K562 (cell line): ENCODE measurements around the gene HSP90AA1. TPM values are rescaled to one million over a fixed set of nuclear protein-coding genes. Genes with fewer than 3 reads are reported as not detected.
A peak's percentile ranks its signal among the peaks of the same experiment; 100 is the strongest.

ENCODE experiments used
- CAMTA2 ChIP-seq: fragments of 250-450 bp; sonication (Bioruptor Pico); conservative IDR thresholded peaks from 2 replicates; pipeline ENCODE4 v1.5.1; 2022
- CHD2 ChIP-seq: IDR thresholded peaks from 2 replicates; pipeline ENCODE4 v1.6.1; 2011; ENCODE audit warnings: low read depth, low read length
- DIDO1 ChIP-seq: fragments of 450-650 bp; IDR thresholded peaks from 2 replicates; pipeline ENCODE4 v1.6.1; 2016; ENCODE audit warnings: low read depth, missing biosample characterization, missing genetic modification characterization
- EWSR1 ChIP-seq: fragments of 450-650 bp; IDR thresholded peaks from 2 replicates; pipeline ENCODE4 v1.6.1; 2018; ENCODE audit warnings: borderline replicate concordance, mild to moderate bottlenecking, low read depth, moderate library complexity; ENCODE audit not compliant: partially characterized antibody
- EZH2 ChIP-seq: IDR thresholded peaks from 2 replicates; pipeline ENCODE4 v1.6.1; 2012; ENCODE audit warnings: low read depth, mild to moderate bottlenecking, inconsistent platforms, low read length, borderline replicate concordance
- FOXJ2 ChIP-seq: fragments of 200-800 bp; sonication (Bioruptor generic); IDR thresholded peaks from 2 replicates; pipeline ENCODE4 v1.6.1; 2016; ENCODE audit warnings: missing genetic modification characterization, missing compliant biosample characterization
- FOXJ3 ChIP-seq: sonication (generic); formaldehyde crosslinking; IDR thresholded peaks from 2 replicates; pipeline ENCODE4 v1.4.0; 2020; ENCODE audit warnings: mild to moderate bottlenecking, missing genetic modification reagents
- HNRNPLL ChIP-seq: fragments of 200-400 bp; formaldehyde crosslinking; IDR thresholded peaks from 2 replicates; pipeline ENCODE4 v1.6.1; 2017; ENCODE audit warnings: low read length, low read depth, mild to moderate bottlenecking; ENCODE audit not compliant: poor library complexity, severe bottlenecking
- MCM5 ChIP-seq: fragments of 450-650 bp; IDR thresholded peaks from 2 replicates; pipeline ENCODE4 v1.6.1; 2016; ENCODE audit warnings: low read depth
- NBN ChIP-seq: fragments of 450-650 bp; IDR thresholded peaks from 2 replicates; pipeline ENCODE4 v1.6.1; 2016; ENCODE audit warnings: low read depth, mild to moderate bottlenecking
- NFXL1 ChIP-seq: fragments of 450-650 bp; formaldehyde crosslinking; IDR thresholded peaks from 2 replicates; pipeline ENCODE4 v1.4.0; 2021; ENCODE audit warnings: mild to moderate bottlenecking
- NONO ChIP-seq, 2 experiments: fragments of 200-400 bp in 1 of 2; fragments of 450-650 bp in 1 of 2; formaldehyde crosslinking in 1 of 2; IDR thresholded peaks; 2 replicates each; pipeline ENCODE4 v1.6.1; 2017; ENCODE audit warnings: low read depth in 2 of 2, mild to moderate bottlenecking in 2 of 2, moderate library complexity in 2 of 2, low read length in 1 of 2
- ZEB2 ChIP-seq: fragments of 450-650 bp; IDR thresholded peaks from 2 replicates; pipeline ENCODE4 v1.6.1; 2016
- ZNF12 ChIP-seq: sonication (generic); formaldehyde crosslinking; IDR thresholded peaks from 2 replicates; pipeline ENCODE4 v1.4.0; 2020; ENCODE audit warnings: mild to moderate bottlenecking, missing genetic modification reagents
- ZNF699 ChIP-seq: fragments of 250-450 bp; sonication (Bioruptor Pico); IDR thresholded peaks from 2 replicates; pipeline ENCODE4 v1.8.0; 2021; ENCODE audit warnings: mild to moderate bottlenecking, moderate library complexity; ENCODE audit not compliant: insufficient replicate concordance
- ZNF717 ChIP-seq: fragments of 250-450 bp; sonication (Bioruptor Pico); IDR thresholded peaks from 2 replicates; pipeline ENCODE4 v1.5.0; 2021
- polyA plus RNA-seq, 8 experiments: library from polyadenylated mRNA; depleted of rRNA in 4 of 8; stranded (reverse) in 5 of 8; unstranded in 3 of 8; fragments of >200 nt; fragmentation: Nextera tagmentation in 2 of 8; fragmentation: Illumina TruSeq in 1 of 8; extraction: Ambion mirVana in 2 of 8; extraction: Trizol in 1 of 8; gene quantifications; 2 replicates each; pipeline versions ENCODE4 v1.2.1 to v1.2.3, GENCODE V29; 2011 to 2014; ENCODE audit warnings: inconsistent platforms in 1 of 8, missing spikeins in 1 of 8
- total RNA-seq, 7 experiments: library from RNA; depleted of rRNA in 6 of 7; stranded (reverse); fragments of >200 nt in 6 of 7; fragmentation: Illumina TruSeq in 2 of 7; extraction: Trizol in 2 of 7; gene quantifications; 2 replicates each; pipeline versions ENCODE4 v1.2.1 to v1.2.3, GENCODE V29; 2011 to 2021; ENCODE audit warnings: low replicate concordance in 1 of 7
- TF ChIP-seq, protein P1 (sequence below): sonication (generic); formaldehyde crosslinking; IDR thresholded peaks from 2 replicates; pipeline ENCODE4 v1.8.1; 2023; ENCODE audit warnings: mild to moderate bottlenecking, missing genetic modification reagents
- TF ChIP-seq, protein P2 (sequence below), 3 experiments: fragments of 200-800 bp in 1 of 3; sonication (Bioruptor generic) in 1 of 3; sonication (generic) in 1 of 3; formaldehyde crosslinking in 1 of 3; IDR thresholded peaks; 2 replicates each; pipeline versions ENCODE4 v1.6.1 to v1.8.0; 2016 to 2022; ENCODE audit warnings: mild to moderate bottlenecking in 2 of 3, missing compliant biosample characterization in 2 of 3, missing genetic modification characterization in 2 of 3, missing genetic modification reagents in 1 of 3
- TF ChIP-seq, protein P3 (sequence below): fragments of 450-650 bp; IDR thresholded peaks from 2 replicates; pipeline ENCODE4 v1.6.1; 2016
- TF ChIP-seq, protein P4 (sequence below): fragments of 450-650 bp; formaldehyde crosslinking; IDR thresholded peaks from 2 replicates; pipeline ENCODE4 v1.4.0; 2020; ENCODE audit warnings: mild to moderate bottlenecking, mixed read lengths

The HSP90AA1 gene
- total and polyA plus RNA-seq, 9 of the 15 experiments (the other 6 are each of a cell fraction or from before 2014, with no cell fraction given), result 377 to 1,731 (median 879) TPM

DNA sequence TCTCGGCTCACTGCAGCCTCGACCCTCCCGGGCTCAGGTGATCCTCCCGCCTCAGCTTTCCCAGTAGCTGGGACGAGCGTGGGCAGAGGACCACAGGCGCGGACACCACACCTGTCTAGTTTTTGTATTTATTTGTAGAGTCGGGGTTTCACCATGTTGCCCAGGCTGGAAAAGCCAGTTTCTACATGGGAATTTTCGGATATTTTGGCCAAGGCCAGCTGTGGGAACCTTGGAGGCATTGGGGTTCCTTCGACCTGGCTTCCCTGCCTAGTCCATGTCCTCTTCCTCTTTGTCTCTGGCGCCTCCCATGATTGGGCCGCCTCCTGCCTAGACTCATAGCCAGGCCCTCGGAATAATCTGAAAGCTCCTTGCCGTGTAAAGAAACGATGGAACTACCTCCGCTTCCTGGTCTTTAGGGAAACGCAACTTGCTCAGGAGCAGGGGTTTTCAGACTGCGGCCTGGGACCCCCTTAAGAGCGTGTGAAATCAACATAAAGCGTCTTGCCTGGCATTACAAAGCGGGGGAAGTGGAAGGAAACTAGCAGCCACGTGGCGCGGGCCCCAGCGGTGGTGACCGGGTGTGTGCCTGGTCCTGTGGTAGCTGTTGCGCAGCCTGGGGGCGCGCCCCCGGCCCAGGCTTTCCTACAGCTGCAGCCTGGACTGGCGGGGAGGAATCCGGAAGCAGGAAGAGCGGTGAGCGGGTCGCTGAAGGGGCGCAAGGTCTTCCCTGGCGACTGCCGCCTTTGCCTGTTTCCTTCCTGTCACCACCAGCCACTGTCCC lies 1.4 kb upstream of the HSP90AA1 start (continued):
- TF ChIP-seq, protein P1, sequence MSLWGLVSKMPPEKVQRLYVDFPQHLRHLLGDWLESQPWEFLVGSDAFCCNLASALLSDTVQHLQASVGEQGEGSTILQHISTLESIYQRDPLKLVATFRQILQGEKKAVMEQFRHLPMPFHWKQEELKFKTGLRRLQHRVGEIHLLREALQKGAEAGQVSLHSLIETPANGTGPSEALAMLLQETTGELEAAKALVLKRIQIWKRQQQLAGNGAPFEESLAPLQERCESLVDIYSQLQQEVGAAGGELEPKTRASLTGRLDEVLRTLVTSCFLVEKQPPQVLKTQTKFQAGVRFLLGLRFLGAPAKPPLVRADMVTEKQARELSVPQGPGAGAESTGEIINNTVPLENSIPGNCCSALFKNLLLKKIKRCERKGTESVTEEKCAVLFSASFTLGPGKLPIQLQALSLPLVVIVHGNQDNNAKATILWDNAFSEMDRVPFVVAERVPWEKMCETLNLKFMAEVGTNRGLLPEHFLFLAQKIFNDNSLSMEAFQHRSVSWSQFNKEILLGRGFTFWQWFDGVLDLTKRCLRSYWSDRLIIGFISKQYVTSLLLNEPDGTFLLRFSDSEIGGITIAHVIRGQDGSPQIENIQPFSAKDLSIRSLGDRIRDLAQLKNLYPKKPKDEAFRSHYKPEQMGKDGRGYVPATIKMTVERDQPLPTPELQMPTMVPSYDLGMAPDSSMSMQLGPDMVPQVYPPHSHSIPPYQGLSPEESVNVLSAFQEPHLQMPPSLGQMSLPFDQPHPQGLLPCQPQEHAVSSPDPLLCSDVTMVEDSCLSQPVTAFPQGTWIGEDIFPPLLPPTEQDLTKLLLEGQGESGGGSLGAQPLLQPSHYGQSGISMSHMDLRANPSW (CRISPR knock-in tag), result no peak
- TF ChIP-seq, protein P2, sequence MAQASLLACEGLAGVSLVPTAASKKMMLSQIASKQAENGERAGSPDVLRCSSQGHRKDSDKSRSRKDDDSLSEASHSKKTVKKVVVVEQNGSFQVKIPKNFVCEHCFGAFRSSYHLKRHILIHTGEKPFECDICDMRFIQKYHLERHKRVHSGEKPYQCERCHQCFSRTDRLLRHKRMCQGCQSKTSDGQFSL (CRISPR knock-in tag; IDR thresholded peaks at IDR 0.05), result no peak
- TF ChIP-seq, protein P2 (tag; IDR thresholded peaks at IDR 0.05), result no peak
- no peak for TF ChIP-seq DIDO1 (tag)
- no peak for TF ChIP-seq FOXJ3 (CRISPR knock-in tag)
- TF ChIP-seq ZEB2, result no peak
- TF ChIP-seq MCM5, result no peak
- TF ChIP-seq EZH2, result no peak
- TF ChIP-seq, protein P3, sequence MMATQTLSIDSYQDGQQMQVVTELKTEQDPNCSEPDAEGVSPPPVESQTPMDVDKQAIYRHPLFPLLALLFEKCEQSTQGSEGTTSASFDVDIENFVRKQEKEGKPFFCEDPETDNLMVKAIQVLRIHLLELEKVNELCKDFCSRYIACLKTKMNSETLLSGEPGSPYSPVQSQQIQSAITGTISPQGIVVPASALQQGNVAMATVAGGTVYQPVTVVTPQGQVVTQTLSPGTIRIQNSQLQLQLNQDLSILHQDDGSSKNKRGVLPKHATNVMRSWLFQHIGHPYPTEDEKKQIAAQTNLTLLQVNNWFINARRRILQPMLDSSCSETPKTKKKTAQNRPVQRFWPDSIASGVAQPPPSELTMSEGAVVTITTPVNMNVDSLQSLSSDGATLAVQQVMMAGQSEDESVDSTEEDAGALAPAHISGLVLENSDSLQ, result no peak
- no peak for TF ChIP-seq NBN
- TF ChIP-seq NFXL1 (CRISPR knock-in tag), result no peak
- TF ChIP-seq ZNF12 (CRISPR knock-in tag), result no peak
- TF ChIP-seq ZNF699, result no peak
- TF ChIP-seq HNRNPLL, result peak; percentile 21
- TF ChIP-seq CAMTA2 (CRISPR knock-in tag), result no peak
- TF ChIP-seq FOXJ2 (tag), result peak; percentile 32; the same call in 1 of the 2 replicates
- no peak for TF ChIP-seq NONO (IDR thresholded peaks at IDR 0.05; ENCODE audit: low read depth in 2 of 2, low read length in 1 of 2)
- TF ChIP-seq, protein P4, sequence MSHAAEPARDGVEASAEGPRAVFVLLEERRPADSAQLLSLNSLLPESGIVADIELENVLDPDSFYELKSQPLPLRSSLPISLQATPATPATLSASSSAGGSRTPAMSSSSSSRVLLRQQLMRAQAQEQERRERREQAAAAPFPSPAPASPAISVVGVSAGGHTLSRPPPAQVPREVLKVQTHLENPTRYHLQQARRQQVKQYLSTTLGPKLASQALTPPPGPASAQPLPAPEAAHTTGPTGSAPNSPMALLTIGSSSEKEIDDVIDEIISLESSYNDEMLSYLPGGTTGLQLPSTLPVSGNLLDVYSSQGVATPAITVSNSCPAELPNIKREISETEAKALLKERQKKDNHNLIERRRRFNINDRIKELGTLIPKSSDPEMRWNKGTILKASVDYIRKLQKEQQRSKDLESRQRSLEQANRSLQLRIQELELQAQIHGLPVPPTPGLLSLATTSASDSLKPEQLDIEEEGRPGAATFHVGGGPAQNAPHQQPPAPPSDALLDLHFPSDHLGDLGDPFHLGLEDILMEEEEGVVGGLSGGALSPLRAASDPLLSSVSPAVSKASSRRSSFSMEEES (CRISPR knock-in tag), result no peak
- no peak for TF ChIP-seq CHD2
- TF ChIP-seq ZNF717 (CRISPR knock-in tag), result 0 out of 2 replicates have a peak, but pooled peaks have one; percentile 52
- TF ChIP-seq EWSR1, result no peak
